CD4-positive, alpha-beta T cell treated with Interferon gamma for 1 hour (primary cell): ENCODE measurements around the gene XRN1.
"Not testable (repeated sequence)": the region's sequence is repeated elsewhere in the genome, so short reads cannot be mapped to it uniquely, and the experiment has no call there.

ENCODE experiments used
- DNase-seq: peaks from one replicate; pipeline ENCODE4 v3.0.0-alpha.2; 2020

The XRN1 gene

GRCh38 chr3:142433110-142433509 lies 14.7 kb downstream of the XRN1 start:
- no peak for DNase-seq

- no peak for DNase-seq
These were observed 18.3 kb downstream of the XRN1 start for GRCh38 chr3:142429582-142429981.

- DNase-seq, result no peak
These were observed 23.1 kb downstream of the XRN1 start for GRCh38 chr3:142424754-142425153.

GRCh38 chr3:142418926-142419592 lies 28.8 kb downstream of the XRN1 start:
- no peak for DNase-seq

GRCh38 chr3:142417302-142417701 lies 30.5 kb downstream of the XRN1 start:
- DNase-seq, result no peak

GRCh38 chr3:142400537-142400936 lies 47.3 kb downstream of the XRN1 start:
- not testable (repeated sequence) for DNase-seq

GRCh38 chr3:142394921-142395622 lies 52.8 kb downstream of the XRN1 start:
- no peak for DNase-seq

- no peak for DNase-seq
These were observed 62.8 kb downstream of the XRN1 start for GRCh38 chr3:142385078-142385477.

- DNase-seq, result no peak
These were observed 73.2 kb downstream of the XRN1 start for GRCh38 chr3:142374687-142375086.

- DNase-seq, result not testable (repeated sequence)
These were observed 78.3 kb downstream of the XRN1 start for GRCh38 chr3:142369576-142369975.

- no peak for DNase-seq
These were observed 81.4 kb downstream of the XRN1 start for GRCh38 chr3:142366434-142366833.

- no peak for DNase-seq
These were observed 83.8 kb downstream of the XRN1 start for GRCh38 chr3:142363936-142364467.

GRCh38 chr3:142363433-142363832 lies 84.4 kb downstream of the XRN1 start:
- not testable (repeated sequence) for DNase-seq

GRCh38 chr3:142359367-142359766 lies 88.5 kb downstream of the XRN1 start:
- no peak for DNase-seq

- DNase-seq, result no peak
These were observed 91.0 kb downstream of the XRN1 start for GRCh38 chr3:142356818-142357217.

- no peak for DNase-seq
These were observed 92.1 kb downstream of the XRN1 start for GRCh38 chr3:142355692-142356091.

GRCh38 chr3:142354076-142354475 lies 93.8 kb downstream of the XRN1 start:
- DNase-seq, result no peak

GRCh38 chr3:142353571-142353970 lies 94.3 kb downstream of the XRN1 start:
- DNase-seq, result no peak

- not testable (repeated sequence) for DNase-seq
These were observed 95.1 kb downstream of the XRN1 start for GRCh38 chr3:142352698-142353097.

GRCh38 chr3:142348460-142348859 lies 99.4 kb downstream of the XRN1 start:
- DNase-seq, result no peak

- DNase-seq, result no peak
These were observed 109.8 kb downstream of the XRN1 start for GRCh38 chr3:142337994-142338393.

- no peak for DNase-seq
These were observed 115.4 kb downstream of the XRN1 start for GRCh38 chr3:142332390-142332789.

GRCh38 chr3:142324275-142324953 lies 123.4 kb downstream of the XRN1 start:
- not testable (repeated sequence) for DNase-seq

- no peak for DNase-seq
These were observed 127.9 kb downstream of the XRN1 start for GRCh38 chr3:142319912-142320311.
